Adrenal gland (tissue), 12 donors: ENCODE data around the gene ABCB11. TPM values are rescaled to one million over a fixed set of nuclear protein-coding genes. Genes with fewer than 3 reads are reported as not detected.

Experiments used
- DNase-seq, 7 donors: peaks; one replicate each; pipeline ENCODE4 v3.0.0-alpha.2; 2019 to 2020
- H3K27ac ChIP-seq, 5 donors: fragments of 200-600 bp; sonication (generic) in 4 of 5; 1 replicate in 3 of 5; 2 replicates in 2 of 5; pipeline versions ENCODE4 v1.5.1 to v1.8.0; 2016 to 2020; ENCODE audit warnings: mild to moderate bottlenecking in 1 of 5
- H3K27me3 ChIP-seq: fragments of 200-600 bp; 2 replicates; pipeline ENCODE4 v1.8.0; 2021
- H3K36me3 ChIP-seq, 2 donors: fragments of 200-600 bp; replicated peaks in 1 of 2; 1 replicate in 1 of 2; 2 replicates in 1 of 2; pipeline versions ENCODE4 v1.5.1 to v1.8.0; 2018 to 2022
- H3K4me1 ChIP-seq, 2 donors: fragments of 200-600 bp; replicated peaks in 1 of 2; 1 replicate in 1 of 2; 2 replicates in 1 of 2; pipeline versions ENCODE4 v1.5.1 to v1.8.0; 2018 to 2021
- H3K4me3 ChIP-seq, 4 donors: fragments of 200-600 bp; sonication (generic) in 3 of 4; one replicate each; pipeline ENCODE4 v1.5.1; 2016 to 2018
- H3K9me3 ChIP-seq, 3 donors: fragments of 200-600 bp; sonication (generic) in 1 of 3; replicated peaks in 1 of 3; 1 replicate in 2 of 3; 2 replicates in 1 of 3; pipeline versions ENCODE4 v1.5.1 to v1.8.0; 2016 to 2021
- CTCF ChIP-seq, 6 experiments: fragments of 450-650 bp in 4 of 6; fragments of 200-600 bp in 2 of 6; sonication (generic) in 1 of 6; IDR thresholded peaks; 1 replicate in 5 of 6; 2 replicates in 1 of 6; pipeline versions ENCODE4 v1.5.1 to v1.8.0; 2016 to 2021; ENCODE audit warnings: antibody characterized with exemption in 6 of 6, mild to moderate bottlenecking in 2 of 6, moderate library complexity in 1 of 6
- POLR2A ChIP-seq, 2 donors: fragments of 450-650 bp; IDR thresholded peaks; one replicate each; pipeline ENCODE4 v1.6.1; 2017; ENCODE audit warnings: antibody characterized with exemption in 2 of 2, mild to moderate bottlenecking in 2 of 2, moderate library complexity in 1 of 2
- WGBS, 4 donors: extraction: QIAGEN DNeasy Blood & Tissue Kit in 2 of 4; methylation state at CpG; one replicate each; pipeline versions ENCODE4 v1.1.5 to v1.1.7; 2013 to 2017; 5-methylcytosine and 5-hydroxymethylcytosine counted together
- intact Hi-C, 2 donors: fragments of 100-400 bp; cut with DNase I; formaldehyde crosslinking; loops; one replicate each; pipeline versions ENCODE4 v1.14.1 to v1.15.0; 2022 to 2023
- polyA plus RNA-seq, 3 donors: library from polyadenylated mRNA; stranded (reverse); fragments of 200-250 nt in 2 of 3; fragments of 350-450 nt in 1 of 3; fragmentation: Illumina TruSeq in 1 of 3; extraction: RNeasy Lipid Tissue Mini Kit (QIAGEN cat#74804) in 1 of 3; gene quantifications; one replicate each; pipeline ENCODE4 v1.2.3, GENCODE V29; 2013 to 2014
- total RNA-seq, 9 donors: library from RNA; depleted of rRNA in 4 of 9; stranded (reverse); fragments of >200 nt in 4 of 9; fragments of 120-200 nt in 1 of 9; fragmentation: NEBNext Ultra II Directional in 1 of 9; extraction: Animal tissue kit (Norgen Biotek cat#: 25700) in 1 of 9; gene quantifications; one replicate each; pipeline versions ENCODE4 v1.1.0 to v1.2.4, GENCODE V29; 2013 to 2023
- donor health status: healthy with polysubstance abuse.
- donor health status: Bipolar disorder and iron deficiency.
- donor health status: DM: yes; HTN: yes; CAD: no.
- donor health status: DM: no; HTN: no; CAD: no.
- donor health status: DM: no; HTN: no; CAD: no.
- donor health status: DM: yes; HTN: yes; CAD: no.

The ABCB11 gene
- total and polyA plus RNA-seq, 12 donors: 0.05 to 1.4 (median 0.31) TPM; not detected in 7

GRCh38 chr2:169001116-169001815 lies 29.9 kb downstream of the ABCB11 start:
- H3K27ac ChIP-seq: no peak overlapping the region
- no peaks in the 10 kb centered on the region for H3K36me3 ChIP-seq
- TF ChIP-seq POLR2A (IDR thresholded peaks at IDR 0.05): no peak
- TF ChIP-seq CTCF (IDR thresholded peaks at IDR 0.05): no peak
- intact Hi-C loops: no loop called here
- H3K4me1 ChIP-seq: no peaks in the 10 kb centered on the region
- H3K9me3 ChIP-seq: no peaks in the 10 kb centered on the region
- DNase-seq: no peak
- H3K27me3 ChIP-seq: no peaks in the 10 kb centered on the region
- no peak overlapping the region for H3K4me3 ChIP-seq
- 82 to 90% (median 86%) methylated on average over 5 of the region's 5 CpGs for WGBS, 4 donors

GRCh38 chr2:168999668-169000213 lies 31.4 kb downstream of the ABCB11 start:
- no peak for TF ChIP-seq CTCF (IDR thresholded peaks at IDR 0.05)
- no peak for TF ChIP-seq POLR2A (IDR thresholded peaks at IDR 0.05)
- WGBS, 4 donors: 73 to 86% (median 78%) methylated on average over 1 of the region's 1 CpG
- intact Hi-C loops: no loop called here
- DNase-seq: no peak
- H3K4me3 ChIP-seq: no peak overlapping the region
- H3K27me3 ChIP-seq: no peaks in the 10 kb centered on the region
- H3K4me1 ChIP-seq: no peaks in the 10 kb centered on the region
- no peaks in the 10 kb centered on the region for H3K36me3 ChIP-seq
- H3K9me3 ChIP-seq: no peaks in the 10 kb centered on the region
- no peak overlapping the region for H3K27ac ChIP-seq

- intact Hi-C loops: no loop called here
- Histone ChIP-seq H3K9me3 (no peaks in the 10 kb centered on the region), H3K4me1 (no peaks in the 10 kb centered on the region), H3K36me3 (no peaks in the 10 kb centered on the region), H3K4me3 (no peak overlapping the region), H3K27me3 (no peaks in the 10 kb centered on the region), H3K27ac (no peak overlapping the region)
- 84 to 88% (median 86%) methylated on average over 4 of the region's 4 CpGs for WGBS, 4 donors
- no peak for TF ChIP-seq CTCF (IDR thresholded peaks at IDR 0.05)
- no peak for TF ChIP-seq POLR2A (IDR thresholded peaks at IDR 0.05)
- DNase-seq: no peak
These were observed 32.4 kb downstream of the ABCB11 start for GRCh38 chr2:168998609-168999211.

- Histone ChIP-seq H3K27me3 (no peaks in the 10 kb centered on the region), H3K9me3 (no peaks in the 10 kb centered on the region), H3K27ac (no peak overlapping the region), H3K4me3 (no peak overlapping the region), H3K36me3 (no peaks in the 10 kb centered on the region), H3K4me1 (no peaks in the 10 kb centered on the region)
- TF ChIP-seq POLR2A (IDR thresholded peaks at IDR 0.05): no peak
- no peak for TF ChIP-seq CTCF (IDR thresholded peaks at IDR 0.05)
- DNase-seq: no peak
- 78 to 89% (median 80%) methylated on average over 1 of the region's 1 CpG for WGBS, 4 donors
- intact Hi-C loops: no loop called here
These were observed 33.3 kb downstream of the ABCB11 start for GRCh38 chr2:168997794-168998193.
